Colonic mucosa (tissue), 4 donors: Measurements from ENCODE around the gene ANTXR1. TPM values are rescaled to one million over a fixed set of nuclear protein-coding genes. Genes with fewer than 3 reads are reported as not detected.
"Not testable (repeated sequence)": the region's sequence is repeated elsewhere in the genome, so short reads cannot be mapped to it uniquely, and the experiment has no call there.

Source experiments
- DNase-seq: peaks from one replicate; pipeline ENCODE4 v3.0.0-alpha.2; 2020
- H3K27ac ChIP-seq: fragments of 200-600 bp; one replicate; pipeline ENCODE4 v1.8.0; 2021
- H3K27me3 ChIP-seq: fragments of 200-600 bp; one replicate; pipeline ENCODE4 v1.8.0; 2021
- H3K36me3 ChIP-seq: fragments of 200-600 bp; one replicate; pipeline ENCODE4 v1.8.0; 2021
- H3K4me1 ChIP-seq: fragments of 200-600 bp; one replicate; pipeline ENCODE4 v1.8.0; 2021; ENCODE audit warnings: mild to moderate bottlenecking
- H3K4me3 ChIP-seq: fragments of 200-600 bp; one replicate; pipeline ENCODE4 v1.8.0; 2021
- H3K9ac ChIP-seq, 2 donors: one replicate each; pipeline ENCODE4 v1.7.0; 2013; ENCODE audit warnings: control low read depth in 2 of 2, low read depth in 2 of 2, low read length in 2 of 2
- H3K9me3 ChIP-seq: fragments of 200-600 bp; one replicate; pipeline ENCODE4 v1.8.0; 2021
- CTCF ChIP-seq: fragments of 200-600 bp; IDR thresholded peaks from one replicate; pipeline ENCODE4 v1.8.0; 2022; ENCODE audit warnings: antibody characterized with exemption, mild to moderate bottlenecking
- intact Hi-C: fragments of 100-400 bp; cut with DNase I; formaldehyde crosslinking; loops from one replicate; pipeline ENCODE4 v1.14.1; 2022
- total RNA-seq, 2 donors: library from RNA; stranded (reverse); fragmentation: NEBNext Ultra II Directional in 1 of 2; extraction: Animal tissue kit (Norgen Biotek cat#: 25700) in 1 of 2; gene quantifications; one replicate each; pipeline ENCODE4 v1.2.1, GENCODE V29; 2021
- donor health status: healthy.
- donor health status: DM: no; HTN: no; CAD: no.
- donor health status: DM: no; HTN: no; CAD: no.

The ANTXR1 gene
- total RNA-seq, 2 donors from 2014 or later = 8.1 to 17.0 TPM

DNA sequence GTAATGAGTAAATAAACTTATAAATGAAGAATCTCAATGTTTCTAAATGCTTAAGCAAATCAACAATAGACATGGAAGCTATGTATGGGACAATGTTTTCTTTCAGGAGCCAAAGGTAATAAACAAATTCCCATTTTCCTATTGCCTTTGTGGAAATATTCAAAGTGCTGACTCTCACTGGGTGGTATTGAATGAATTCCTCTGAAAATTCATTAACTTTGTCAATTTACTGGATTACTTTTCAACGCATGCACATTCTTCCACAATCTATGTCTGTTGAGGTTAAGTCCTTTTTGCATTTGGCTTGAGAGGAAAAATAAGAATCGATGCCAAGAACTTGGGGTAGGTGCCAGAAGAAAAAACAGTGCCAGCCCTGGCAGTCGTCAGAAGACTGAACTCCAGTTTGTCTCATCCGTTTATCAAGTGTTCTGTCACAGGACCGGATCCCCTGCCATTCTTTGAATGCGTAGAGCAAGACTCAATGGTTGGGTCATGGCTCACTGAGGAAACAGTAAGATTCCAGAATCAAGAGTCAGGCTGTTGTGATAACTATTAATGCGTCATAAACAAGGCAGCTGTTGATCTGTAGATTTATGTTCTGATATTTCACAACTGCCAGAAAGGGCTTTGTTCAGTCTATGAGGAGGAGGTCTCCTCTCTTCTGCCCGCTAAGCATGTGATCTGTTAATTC is 240.8 kb downstream of the ANTXR1 start:
- intact Hi-C loops = no loop called here
- H3K36me3 ChIP-seq = no peaks in the 10 kb centered on the region
- TF ChIP-seq CTCF = no peak
- H3K27ac ChIP-seq = no peak overlapping the region
- H3K9ac ChIP-seq = no peak overlapping the region
- DNase-seq = no peak
- no peak overlapping the region for H3K4me3 ChIP-seq
- no peaks in the 10 kb centered on the region for H3K4me1 ChIP-seq
- no peaks in the 10 kb centered on the region for H3K9me3 ChIP-seq
- H3K27me3 ChIP-seq = no peaks in the 10 kb centered on the region

- Histone ChIP-seq H3K27me3 (no peaks in the 10 kb centered on the region), H3K4me1 (no peaks in the 10 kb centered on the region), H3K36me3 (no peaks in the 10 kb centered on the region), H3K9ac (no peak overlapping the region), H3K4me3 (no peak overlapping the region), H3K27ac (no peak overlapping the region), H3K9me3 (no peaks in the 10 kb centered on the region)
- no peak for DNase-seq
- TF ChIP-seq CTCF = no peak
- intact Hi-C loops = no loop called here
Measured at GRCh38 chr2:69255760-69256159, 242.8 kb downstream of the ANTXR1 start.

DNA sequence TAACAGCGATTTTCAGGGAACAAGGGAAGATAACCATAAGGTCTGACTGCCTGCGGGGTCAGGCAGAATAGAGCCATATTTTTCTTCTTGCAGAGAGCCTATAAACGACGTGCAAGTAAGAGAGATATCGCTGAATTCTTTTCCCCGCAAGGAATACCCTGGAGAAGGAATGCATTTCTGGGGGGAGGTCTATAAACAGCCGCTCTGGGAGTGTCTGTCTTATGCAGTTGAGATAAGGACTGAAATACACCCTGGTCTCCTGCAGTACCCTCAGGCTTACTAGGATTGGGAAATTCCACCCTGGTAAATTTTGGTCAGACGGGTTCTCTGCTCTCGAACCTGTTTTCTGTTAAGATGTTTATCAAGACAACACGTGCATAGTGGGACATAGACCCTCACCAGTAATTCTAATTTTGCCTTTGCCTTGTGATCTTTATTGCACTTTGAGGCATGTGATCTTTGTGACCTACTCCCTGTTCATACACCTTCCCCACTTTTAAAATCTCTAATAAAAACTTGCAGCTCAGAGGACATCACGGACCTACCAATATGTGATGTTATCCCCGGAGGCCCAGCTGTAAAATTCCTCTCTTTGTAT is 247.1 kb downstream of the ANTXR1 start:
- H3K4me1 ChIP-seq, H3K36me3 ChIP-seq, DNase-seq, H3K9ac ChIP-seq, intact Hi-C loops, H3K27ac ChIP-seq, H3K4me3 ChIP-seq, H3K27me3 ChIP-seq, H3K9me3 ChIP-seq: not testable (repeated sequence)

DNA sequence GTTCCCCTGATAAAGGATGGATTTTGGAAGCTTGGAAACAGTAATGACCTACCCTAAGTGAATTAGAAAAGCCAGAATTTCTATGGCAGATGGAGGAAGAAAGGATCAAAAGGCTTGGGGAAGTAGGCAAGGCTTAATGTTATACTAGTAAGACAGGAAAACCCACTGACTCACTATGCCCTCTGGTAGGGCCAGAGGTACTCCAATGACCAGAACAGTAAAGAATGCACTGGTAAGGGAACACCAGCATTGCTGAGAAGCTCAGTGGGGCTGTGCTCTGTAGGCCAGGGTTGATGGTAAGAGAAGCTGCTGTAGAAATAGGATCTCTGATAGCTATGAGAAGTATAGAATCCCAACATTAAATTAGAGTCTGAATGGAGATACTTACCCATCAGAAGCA is 247.7 kb downstream of the ANTXR1 start:
- H3K9ac ChIP-seq = no peak overlapping the region
- no peaks in the 10 kb centered on the region for H3K36me3 ChIP-seq
- no peaks in the 10 kb centered on the region for H3K4me1 ChIP-seq
- no peak overlapping the region for H3K4me3 ChIP-seq
- no peaks in the 10 kb centered on the region for H3K9me3 ChIP-seq
- H3K27ac ChIP-seq = no peak overlapping the region
- H3K27me3 ChIP-seq = no peaks in the 10 kb centered on the region
- no peak for DNase-seq
- intact Hi-C loops = no loop called here
- TF ChIP-seq CTCF = no peak

DNA sequence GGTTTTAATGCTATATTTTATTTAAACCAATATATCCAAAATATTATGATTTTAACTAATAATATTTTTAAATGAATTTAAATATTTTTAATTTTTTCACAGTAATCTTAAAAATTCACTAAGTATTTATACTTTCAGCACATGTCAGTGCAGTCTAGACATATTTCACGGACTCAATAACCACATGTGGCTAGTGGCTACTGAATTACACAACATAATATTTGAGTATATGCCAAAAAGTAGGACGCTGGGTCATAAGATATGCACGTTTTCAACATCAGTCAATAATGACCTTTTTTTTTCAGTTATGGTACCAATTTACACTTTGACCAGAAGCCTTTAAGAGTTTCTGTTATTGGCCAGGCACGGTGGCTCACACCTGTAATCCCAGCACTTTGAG is 256.4 kb downstream of the ANTXR1 start:
- no peak overlapping the region for H3K27ac ChIP-seq
- intact Hi-C loops = no loop called here
- H3K4me1 ChIP-seq = no peaks in the 10 kb centered on the region
- H3K36me3 ChIP-seq = no peaks in the 10 kb centered on the region
- no peaks in the 10 kb centered on the region for H3K9me3 ChIP-seq
- no peaks in the 10 kb centered on the region for H3K27me3 ChIP-seq
- H3K4me3 ChIP-seq = no peak overlapping the region
- DNase-seq = no peak
- TF ChIP-seq CTCF = no peak
- H3K9ac ChIP-seq = no peak overlapping the region

- Histone ChIP-seq H3K36me3 (no peaks in the 10 kb centered on the region), H3K4me1 (no peaks in the 10 kb centered on the region), H3K9ac (no peak overlapping the region), H3K27me3 (no peaks in the 10 kb centered on the region), H3K9me3 (no peaks in the 10 kb centered on the region), H3K4me3 (no peak overlapping the region), H3K27ac (no peak overlapping the region)
- DNase-seq = no peak
- TF ChIP-seq CTCF = no peak
- intact Hi-C loops = no loop called here
Measured at GRCh38 chr2:69271831-69272257, 258.9 kb downstream of the ANTXR1 start.
